Stimulated activated CD4-positive, alpha-beta T cell treated with anti-CD3 and anti-CD28 coated beads, Interleukin-12 subunit alpha, Interleukin-12 subunit beta, amount 100 ng/mL, for 24 hours (primary cell): ENCODE data around the gene DNAJB1.

Experiments
- DNase-seq, 2 experiments: peaks; one replicate each; pipeline ENCODE4 v3.0.0-alpha.2; 2020; ENCODE audit warnings: low read depth in 2 of 2

DNAJB1 gene

GRCh38 chr19:14496029-14496833, 22.0 kb downstream of the DNAJB1 start, which contains the start of gene GIPC1:
Gene GIPC1, minus strand, starts transcription at chr19:14496127. Its CDS starts 13,151 bp downstream, at chr19:14482976.
- DNase-seq: peak; percentile 65 to 76

GRCh38 chr19:14495672-14496028, 22.5 kb downstream of the DNAJB1 start:
- DNase-seq: no peak

GRCh38 chr19:14494910-14495671, 23.1 kb downstream of the DNAJB1 start:
- no peak for DNase-seq

GRCh38 chr19:14494411-14494810, 23.8 kb downstream of the DNAJB1 start:
- no peak for DNase-seq

GRCh38 chr19:14492756-14493337, 25.4 kb downstream of the DNAJB1 start:
- DNase-seq: no peak

- DNase-seq: no peak
Observed at GRCh38 chr19:14487370-14488125, 30.6 kb downstream of the DNAJB1 start.

- DNase-seq: no peak
Observed at GRCh38 chr19:14482172-14482941, 35.8 kb downstream of the DNAJB1 start.

GRCh38 chr19:14480700-14481079, 37.5 kb downstream of the DNAJB1 start:
- no peak for DNase-seq

GRCh38 chr19:14479975-14480699, 38.1 kb downstream of the DNAJB1 start:
- peak in 1 of 2 experiments; percentile 69 for DNase-seq

GRCh38 chr19:14479309-14479974, 38.8 kb downstream of the DNAJB1 start:
- no peak for DNase-seq

GRCh38 chr19:14478113-14478545, 40.1 kb downstream of the DNAJB1 start:
- DNase-seq: no peak

- no peak for DNase-seq
Observed at GRCh38 chr19:14477418-14478112, 40.6 kb downstream of the DNAJB1 start.

- no peak for DNase-seq
Observed at GRCh38 chr19:14476673-14477401, 41.4 kb downstream of the DNAJB1 start.

GRCh38 chr19:14476327-14476672, 41.9 kb downstream of the DNAJB1 start:
- no peak for DNase-seq

- no peak for DNase-seq
Observed at GRCh38 chr19:14475251-14476073, 42.7 kb downstream of the DNAJB1 start, which contains the start of gene PTGER1. Gene PTGER1, minus strand, starts transcription at chr19:14475354. Its CDS starts 1,034 bp downstream, at chr19:14474320.

- DNase-seq: no peak
Observed at GRCh38 chr19:14474827-14475226, 43.4 kb downstream of the DNAJB1 start.

- DNase-seq: no peak
Observed at GRCh38 chr19:14473978-14474578, 44.1 kb downstream of the DNAJB1 start.
